GM18951 (cell line): ENCODE results near the gene TUB.

Experiments
- POLR2A ChIP-seq: IDR thresholded peaks from 4 replicates; pipeline ENCODE4 v1.6.1; 2011; ENCODE audit warnings: mild to moderate bottlenecking; ENCODE audit not compliant: insufficient read length, insufficient read depth; ENCODE audit errors: extremely low read depth
- in situ Hi-C: fragments of 300-500 bp; cut with MboI; formaldehyde crosslinking; loops from one replicate; pipeline ENCODE4 v1.12.0; 2022; ENCODE audit warnings: low sequenced_read_pairs, mixed read lengths, inconsistent platforms; ENCODE audit not compliant: unreplicated experiment

The TUB gene, protein sequence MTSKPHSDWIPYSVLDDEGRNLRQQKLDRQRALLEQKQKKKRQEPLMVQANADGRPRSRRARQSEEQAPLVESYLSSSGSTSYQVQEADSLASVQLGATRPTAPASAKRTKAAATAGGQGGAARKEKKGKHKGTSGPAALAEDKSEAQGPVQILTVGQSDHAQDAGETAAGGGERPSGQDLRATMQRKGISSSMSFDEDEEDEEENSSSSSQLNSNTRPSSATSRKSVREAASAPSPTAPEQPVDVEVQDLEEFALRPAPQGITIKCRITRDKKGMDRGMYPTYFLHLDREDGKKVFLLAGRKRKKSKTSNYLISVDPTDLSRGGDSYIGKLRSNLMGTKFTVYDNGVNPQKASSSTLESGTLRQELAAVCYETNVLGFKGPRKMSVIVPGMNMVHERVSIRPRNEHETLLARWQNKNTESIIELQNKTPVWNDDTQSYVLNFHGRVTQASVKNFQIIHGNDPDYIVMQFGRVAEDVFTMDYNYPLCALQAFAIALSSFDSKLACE

DNA sequence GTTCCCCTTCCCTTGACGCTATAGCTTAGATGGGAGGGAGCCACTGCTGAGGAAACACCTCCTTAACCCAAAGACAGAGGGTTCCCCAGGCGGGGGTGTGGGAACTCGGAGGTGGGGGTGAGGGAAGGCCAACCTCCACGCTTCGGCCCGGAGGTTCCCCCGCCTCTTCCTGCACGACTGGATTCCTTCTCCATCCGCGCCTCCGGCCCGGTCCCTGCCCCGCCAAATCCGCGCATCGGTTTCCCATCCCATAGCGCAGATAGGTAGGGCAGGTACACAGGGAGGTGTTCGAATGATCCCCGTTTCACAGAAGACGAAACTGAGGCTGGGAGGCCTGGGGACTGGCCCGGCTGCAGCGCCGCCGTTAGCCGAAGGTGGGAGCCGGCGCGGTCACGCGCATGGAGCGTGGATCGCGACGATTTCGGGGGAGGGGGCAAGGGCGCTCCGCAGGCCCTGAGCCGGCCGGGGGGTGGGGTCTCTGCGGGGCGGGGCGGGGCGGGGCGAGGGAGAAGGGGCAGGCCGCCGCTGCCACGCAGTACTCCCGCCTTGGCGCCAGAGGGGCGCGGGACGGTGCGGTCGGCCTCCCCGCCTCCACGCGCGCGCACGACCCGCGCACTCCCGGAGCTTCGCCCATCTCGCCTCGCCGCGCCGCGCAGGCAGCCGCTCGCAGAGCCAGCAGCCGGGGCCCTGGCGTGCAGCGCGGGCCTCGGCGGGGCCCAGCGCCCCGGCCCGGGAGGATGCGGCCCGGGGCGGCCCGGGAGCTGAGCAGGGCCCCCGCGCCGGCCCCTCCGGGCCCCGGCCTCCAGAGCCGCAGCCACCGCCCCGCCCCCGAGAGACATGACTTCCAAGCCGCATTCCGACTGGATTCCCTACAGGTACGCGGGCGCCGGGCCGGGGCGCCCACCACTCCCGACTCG lies at the start of gene TUB:
TSS of gene TUB (plus strand) at position 538 of the 917 bp plus-strand sequence. CDS start at position 838, 300 bp downstream.
- no peak for TF ChIP-seq POLR2A
- in situ Hi-C loops, result no loop called here

DNA sequence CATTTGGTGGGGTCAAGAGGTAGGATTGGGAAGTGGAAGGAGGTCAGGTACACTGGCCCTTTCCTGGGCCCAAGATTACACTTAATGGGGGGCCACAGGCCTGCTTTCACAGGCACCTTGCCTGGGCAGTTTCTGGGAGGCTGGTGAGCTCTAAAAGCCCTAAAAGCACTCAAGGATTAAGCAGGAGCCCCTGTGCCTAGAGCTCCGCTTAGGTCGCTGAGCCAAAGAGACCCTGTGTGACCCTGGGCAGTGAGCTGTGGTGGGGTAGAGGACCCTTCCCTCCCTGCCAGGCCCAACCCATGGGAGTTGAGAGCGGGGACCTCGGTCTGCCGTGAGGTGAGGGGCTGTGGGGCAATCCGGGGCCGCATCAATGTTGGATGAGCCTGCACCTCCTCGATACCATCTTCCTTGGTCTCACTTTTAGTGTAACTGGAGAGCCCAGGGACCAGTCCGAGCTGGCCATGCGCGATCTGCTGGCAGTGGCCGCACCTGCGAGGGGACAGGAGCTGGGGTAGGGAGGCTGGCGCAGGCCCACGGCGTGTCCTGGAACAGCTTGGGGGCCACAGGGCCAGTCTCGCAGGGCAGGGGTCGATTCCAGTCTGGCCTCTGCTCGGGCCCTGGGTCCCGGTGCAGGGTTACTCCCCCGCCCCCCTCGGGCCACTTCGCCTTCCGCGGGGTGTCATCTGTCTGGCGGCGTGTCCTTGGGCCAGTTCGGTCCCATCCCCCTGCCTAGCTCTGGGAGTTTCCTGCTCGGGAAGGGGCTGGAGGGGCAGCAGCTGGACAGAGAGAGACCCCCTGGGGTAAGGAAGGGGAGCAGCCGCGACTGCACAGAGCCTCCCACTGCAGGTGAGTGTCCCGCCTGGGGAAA lies 49.5 kb upstream of the TUB start:
- TF ChIP-seq POLR2A, result no peak
- in situ Hi-C loops, result no loop called here

DNA sequence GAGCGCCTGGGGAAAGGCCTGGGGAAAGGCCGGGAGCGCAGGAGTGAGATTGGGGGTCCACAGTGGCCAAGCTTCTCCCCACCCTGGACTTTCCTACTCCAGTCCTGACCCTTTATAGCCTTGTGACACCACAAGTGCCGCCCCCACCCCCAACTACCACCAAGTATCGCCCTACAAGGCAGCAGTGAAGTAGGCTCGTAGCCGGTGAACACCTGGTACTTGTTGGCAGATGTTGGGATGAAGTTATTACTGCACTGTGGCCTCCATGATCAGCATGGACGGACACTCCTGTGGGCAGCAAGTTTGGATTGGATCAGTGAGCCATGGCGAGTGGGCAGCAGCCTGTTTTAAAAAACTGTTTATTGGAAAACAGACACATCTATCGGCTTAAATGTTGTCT lies 48.9 kb upstream of the TUB start:
- in situ Hi-C loops, result no loop called here
- no peak for TF ChIP-seq POLR2A

DNA sequence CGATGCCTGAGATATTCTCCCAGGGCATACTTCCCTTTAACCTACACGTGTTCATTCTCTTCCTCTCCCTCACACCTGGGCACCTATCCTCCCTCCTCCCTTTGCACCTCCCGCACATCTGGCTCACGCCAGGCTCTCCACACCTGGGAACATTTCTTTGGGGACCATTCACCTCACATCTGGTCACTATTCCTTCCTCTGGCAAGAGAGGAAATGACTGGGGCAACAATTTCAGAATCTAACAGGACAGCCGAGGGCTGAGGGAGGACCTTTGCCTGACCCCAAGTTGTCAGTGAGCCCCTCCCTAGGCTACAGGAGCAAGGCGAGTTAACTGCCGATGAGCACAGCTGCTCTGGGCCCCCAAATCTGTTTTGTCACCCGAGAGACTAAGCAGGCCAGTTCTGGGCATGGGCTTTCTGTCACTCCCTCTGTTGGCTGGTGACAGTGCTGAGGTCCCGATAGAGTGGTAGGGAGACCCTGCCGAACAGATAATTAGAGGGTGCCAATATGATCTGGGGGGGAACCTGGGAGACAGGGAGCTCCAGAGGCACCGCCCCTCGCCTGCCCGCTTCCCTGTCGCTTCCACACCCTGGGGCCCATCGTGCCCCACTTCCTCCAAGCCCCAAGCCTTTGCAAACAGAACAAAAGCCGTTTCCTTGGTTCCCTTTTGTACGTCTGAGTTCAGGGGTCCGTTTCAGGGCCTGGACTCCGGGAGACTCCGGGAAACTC lies 48.3 kb upstream of the TUB start:
- TF ChIP-seq POLR2A, result no peak
- in situ Hi-C loops, result no loop called here

DNA sequence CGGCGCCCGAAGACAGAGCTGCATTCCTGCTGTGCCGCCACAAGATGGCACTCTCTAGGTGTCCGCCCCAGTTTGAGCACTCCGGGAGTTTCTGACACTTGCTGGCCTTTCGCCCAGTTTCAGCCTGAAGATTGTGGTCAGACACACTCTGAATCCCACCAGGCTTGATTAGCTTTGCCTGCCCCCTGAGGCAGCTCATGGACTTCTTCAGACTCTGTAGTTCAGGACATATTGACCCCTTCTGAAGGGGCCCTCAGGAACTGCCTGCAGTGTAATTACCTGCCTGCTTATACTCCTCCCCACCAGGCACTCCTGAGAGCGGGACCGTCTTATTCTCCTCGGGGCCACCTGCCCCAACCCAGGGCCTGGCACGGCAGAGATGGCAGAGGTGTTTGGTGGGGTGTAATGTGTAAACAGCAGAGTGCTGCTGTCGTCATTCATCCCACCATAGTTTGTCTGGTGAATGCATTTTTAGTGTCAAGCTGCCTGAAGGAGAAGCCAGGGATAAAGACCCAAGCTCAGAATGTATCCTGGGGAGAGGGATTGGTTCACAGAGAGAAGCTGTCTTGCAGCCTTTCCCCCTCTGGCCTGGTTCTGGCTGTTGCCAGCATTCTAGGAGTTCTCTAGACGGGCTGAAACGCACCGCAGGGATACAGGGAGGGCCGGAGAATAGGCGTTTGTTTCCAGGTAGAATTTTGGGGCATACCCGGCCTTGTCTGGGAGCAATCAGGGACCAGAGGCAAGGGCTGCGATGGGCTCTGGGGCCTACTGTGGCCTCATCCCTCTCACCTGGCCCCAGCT lies 47.5 kb upstream of the TUB start:
- in situ Hi-C loops, result no loop called here
- no peak for TF ChIP-seq POLR2A

DNA sequence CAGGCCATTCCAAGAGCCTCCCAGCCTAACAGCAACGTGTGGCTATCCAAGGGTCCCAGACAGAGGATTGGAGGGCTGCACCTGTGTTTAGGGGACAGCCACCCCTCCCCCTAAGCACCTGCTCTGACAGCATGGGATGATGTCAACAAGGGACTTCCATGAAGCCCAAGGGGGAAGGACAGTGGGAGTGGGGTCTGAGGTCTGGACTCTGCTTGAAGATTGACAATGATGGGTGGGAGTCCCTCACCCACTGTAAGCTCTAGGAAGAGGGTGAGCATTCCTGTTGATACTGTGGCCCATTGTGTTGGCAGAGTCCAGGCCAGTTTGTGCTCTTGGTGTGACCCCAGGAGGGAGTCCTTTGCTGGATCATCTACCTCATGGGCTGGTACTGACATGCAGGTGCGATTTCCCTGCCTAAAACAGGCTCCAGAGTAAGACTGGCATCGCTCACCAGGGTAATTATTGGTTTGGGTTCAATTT lies 46.9 kb upstream of the TUB start:
- TF ChIP-seq POLR2A, result no peak

DNA sequence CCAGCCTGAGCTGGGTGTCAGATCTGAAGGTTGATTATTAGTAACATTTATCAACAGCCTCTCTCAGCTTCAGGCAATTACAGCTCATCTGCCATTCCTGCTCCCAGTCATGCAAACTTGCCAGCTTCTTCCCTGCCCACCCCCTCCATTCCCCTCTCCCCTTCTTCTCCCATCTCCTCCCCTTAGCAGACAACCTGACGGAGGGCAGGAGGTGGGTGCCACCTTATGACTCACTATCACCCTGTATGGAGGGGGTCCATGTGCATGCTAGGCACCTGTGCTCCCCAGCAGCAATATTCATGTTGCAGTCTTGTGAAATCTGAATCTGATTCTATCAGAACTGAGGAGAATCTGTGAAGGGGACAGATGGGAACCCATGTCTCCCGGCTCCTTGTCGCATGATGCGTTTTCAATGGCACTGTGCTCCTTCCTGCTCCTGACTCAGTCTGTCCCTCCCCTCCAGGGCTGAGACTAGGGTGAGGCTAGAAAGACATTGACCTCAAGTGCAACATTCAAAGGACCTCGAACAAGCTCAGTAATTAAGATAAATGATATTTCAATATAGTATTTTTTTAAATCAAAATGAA lies 46.3 kb upstream of the TUB start:
- in situ Hi-C loops, result no loop called here
- TF ChIP-seq POLR2A, result no peak

More for the DNA sequence above, 46.9 kb upstream of the TUB start:
- in situ Hi-C loops, result no loop called here

DNA sequence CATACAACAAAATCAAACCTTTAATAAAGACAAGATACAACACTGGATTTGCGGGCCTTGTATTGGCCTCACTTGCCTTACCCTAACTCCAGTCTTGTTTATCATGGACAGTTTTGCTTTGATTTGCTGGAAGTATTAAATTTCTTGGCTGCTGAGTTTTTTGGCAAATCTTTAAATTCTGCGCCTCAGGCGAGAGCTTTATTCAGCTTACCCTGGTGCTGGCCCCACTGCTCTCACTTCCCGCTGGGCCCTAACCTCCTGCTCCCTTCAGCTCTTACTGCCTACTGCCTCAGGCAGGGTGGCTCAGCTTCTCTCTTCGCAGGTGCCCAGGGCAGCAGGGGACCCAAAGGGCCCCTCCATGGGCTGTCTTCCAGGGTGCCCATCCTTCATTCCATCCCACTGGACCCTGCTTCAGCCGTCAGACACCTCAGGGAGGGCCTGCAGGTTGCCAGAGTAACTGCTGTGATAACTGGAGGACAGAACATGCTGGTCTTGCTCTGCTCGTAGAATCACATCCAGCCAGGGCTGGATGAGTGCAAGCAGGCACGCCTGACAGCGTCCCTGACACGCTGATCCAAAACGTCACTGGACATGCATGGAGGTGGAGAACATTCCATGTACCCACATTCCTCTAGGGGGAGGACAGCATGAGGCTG lies 45.7 kb upstream of the TUB start:
- TF ChIP-seq POLR2A, result no peak
- in situ Hi-C loops, result no loop called here

DNA sequence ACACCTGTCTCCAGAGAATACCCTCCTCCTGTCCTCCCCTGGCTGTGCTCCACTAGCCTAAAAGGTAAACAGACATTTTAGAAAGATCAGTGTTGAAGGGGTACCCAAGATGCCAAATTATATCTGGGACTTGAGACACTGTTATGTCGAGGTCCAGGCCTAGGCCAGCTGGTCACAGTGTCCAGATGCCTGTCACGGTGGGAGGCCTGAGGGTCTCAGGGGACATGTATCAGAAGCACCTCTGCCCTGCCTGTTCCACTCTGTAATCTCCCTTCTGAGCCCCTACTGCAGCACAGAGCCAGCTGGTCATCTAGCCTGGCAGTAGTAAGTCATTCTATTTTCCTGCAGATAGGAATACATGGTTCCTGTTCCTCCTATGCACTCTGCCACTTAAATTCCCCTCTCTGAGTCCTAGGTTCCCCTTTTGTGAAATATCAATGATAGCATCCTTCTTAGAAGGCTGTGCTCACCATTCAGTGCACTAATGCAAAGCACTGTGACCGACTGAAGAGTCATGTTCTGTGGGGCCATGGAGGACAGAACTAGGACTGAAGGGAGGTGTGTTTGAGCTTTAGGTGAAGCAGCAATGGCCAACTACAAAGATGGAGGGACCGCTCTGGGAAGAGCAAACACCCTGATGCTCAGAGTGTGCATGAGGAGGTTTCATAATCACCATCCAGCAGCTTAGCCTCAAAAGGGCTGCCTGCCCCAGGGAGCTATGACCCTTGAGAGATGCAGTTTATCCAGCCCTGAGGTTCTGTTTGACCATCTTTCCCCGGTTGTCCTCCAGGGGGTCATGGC lies 44.8 kb upstream of the TUB start:
- in situ Hi-C loops, result no loop called here
- no peak for TF ChIP-seq POLR2A

DNA sequence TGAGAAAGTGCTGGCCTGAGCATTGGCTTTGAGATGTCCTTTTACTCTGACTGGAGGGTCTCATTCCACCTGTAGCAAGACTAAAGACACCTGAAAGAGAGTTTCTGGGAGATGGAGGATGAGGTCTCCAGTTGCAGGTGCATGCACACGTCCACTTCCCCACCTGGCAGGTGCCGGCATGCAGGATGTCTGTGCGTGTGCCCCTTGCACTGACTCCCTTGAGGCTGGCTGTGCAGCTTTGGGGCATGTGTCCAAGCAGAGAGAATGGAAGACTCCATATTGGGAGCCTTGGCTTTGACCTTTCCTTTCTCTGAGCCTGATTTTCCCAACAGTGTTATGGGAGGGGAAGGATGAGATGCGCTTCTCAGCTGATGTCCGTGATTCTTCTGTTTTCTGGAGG lies 44.0 kb upstream of the TUB start:
- TF ChIP-seq POLR2A, result no peak
- in situ Hi-C loops, result no loop called here
